GM19035 (cell line): ENCODE measurements around the gene FGFRL1.

Experiments used
- ATAC-seq: cut with Tn5 transposase; IDR thresholded peaks from one replicate; pipeline ENCODE4 v1.9.1; 2021; ENCODE audit not compliant: unreplicated experiment

Gene FGFRL1

GRCh38 chr4:1021386-1022050 lies 10.1 kb downstream of the FGFRL1 start:
- ATAC-seq: peak; percentile 74

- ATAC-seq: no peak
Measured at GRCh38 chr4:1022051-1022738, 10.8 kb downstream of the FGFRL1 start.

DNA sequence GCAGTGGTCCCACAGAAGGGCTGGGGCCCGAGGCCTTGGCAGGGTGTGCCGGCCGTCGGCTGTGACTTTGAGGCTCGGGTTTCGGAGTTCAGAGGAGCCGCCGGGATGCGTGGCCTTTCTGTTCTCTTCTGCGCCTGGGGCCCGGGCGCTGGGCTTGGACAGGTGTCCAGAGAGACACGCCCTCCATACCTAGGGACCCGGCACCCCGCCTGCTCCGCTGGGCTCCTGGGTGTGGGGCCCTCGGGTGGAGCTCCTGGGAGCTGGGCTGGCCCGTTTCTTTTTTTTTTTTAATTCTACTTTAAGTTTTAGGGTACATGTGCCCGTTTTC lies 11.3 kb downstream of the FGFRL1 start:
- ATAC-seq: no peak

GRCh38 chr4:1023075-1023640 lies 11.7 kb downstream of the FGFRL1 start:
- no peak for ATAC-seq

DNA sequence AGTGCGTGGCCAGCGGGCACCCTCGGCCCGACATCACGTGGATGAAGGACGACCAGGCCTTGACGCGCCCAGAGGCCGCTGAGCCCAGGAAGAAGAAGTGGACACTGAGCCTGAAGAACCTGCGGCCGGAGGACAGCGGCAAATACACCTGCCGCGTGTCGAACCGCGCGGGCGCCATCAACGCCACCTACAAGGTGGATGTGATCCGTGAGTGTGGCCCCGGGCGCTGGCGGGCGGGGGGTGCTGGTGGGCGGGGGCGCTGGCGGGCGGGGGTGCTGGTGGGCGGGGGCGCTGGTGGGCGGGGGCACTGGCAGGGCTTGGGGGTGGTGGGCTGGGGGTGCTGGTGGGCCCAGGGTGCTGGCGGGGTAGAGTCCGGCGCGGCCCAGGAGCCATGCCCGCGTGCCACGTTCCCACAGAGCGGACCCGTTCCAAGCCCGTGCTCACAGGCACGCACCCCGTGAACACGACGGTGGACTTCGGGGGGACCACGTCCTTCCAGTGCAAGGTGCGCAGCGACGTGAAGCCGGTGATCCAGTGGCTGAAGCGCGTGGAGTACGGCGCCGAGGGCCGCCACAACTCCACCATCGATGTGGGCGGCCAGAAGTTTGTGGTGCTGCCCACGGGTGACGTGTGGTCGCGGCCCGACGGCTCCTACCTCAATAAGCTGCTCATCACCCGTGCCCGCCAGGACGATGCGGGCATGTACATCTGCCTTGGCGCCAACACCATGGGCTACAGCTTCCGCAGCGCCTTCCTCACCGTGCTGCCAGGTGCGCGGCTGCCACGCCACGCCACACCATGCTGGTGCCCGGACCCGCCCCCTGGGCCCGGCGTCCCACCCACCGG lies 12.7 kb downstream of the FGFRL1 start:
- ATAC-seq: no peak

DNA sequence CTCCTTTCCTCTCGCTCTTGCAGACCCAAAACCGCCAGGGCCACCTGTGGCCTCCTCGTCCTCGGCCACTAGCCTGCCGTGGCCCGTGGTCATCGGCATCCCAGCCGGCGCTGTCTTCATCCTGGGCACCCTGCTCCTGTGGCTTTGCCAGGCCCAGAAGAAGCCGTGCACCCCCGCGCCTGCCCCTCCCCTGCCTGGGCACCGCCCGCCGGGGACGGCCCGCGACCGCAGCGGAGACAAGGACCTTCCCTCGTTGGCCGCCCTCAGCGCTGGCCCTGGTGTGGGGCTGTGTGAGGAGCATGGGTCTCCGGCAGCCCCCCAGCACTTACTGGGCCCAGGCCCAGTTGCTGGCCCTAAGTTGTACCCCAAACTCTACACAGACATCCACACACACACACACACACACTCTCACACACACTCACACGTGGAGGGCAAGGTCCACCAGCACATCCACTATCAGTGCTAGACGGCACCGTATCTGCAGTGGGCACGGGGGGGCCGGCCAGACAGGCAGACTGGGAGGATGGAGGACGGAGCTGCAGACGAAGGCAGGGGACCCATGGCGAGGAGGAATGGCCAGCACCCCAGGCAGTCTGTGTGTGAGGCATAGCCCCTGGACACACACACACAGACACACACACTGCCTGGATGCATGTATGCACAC lies 13.6 kb downstream of the FGFRL1 start:
- no peak for ATAC-seq

GRCh38 chr4:1026115-1026514 lies 14.7 kb downstream of the FGFRL1 start:
- ATAC-seq: peak; percentile 69

DNA sequence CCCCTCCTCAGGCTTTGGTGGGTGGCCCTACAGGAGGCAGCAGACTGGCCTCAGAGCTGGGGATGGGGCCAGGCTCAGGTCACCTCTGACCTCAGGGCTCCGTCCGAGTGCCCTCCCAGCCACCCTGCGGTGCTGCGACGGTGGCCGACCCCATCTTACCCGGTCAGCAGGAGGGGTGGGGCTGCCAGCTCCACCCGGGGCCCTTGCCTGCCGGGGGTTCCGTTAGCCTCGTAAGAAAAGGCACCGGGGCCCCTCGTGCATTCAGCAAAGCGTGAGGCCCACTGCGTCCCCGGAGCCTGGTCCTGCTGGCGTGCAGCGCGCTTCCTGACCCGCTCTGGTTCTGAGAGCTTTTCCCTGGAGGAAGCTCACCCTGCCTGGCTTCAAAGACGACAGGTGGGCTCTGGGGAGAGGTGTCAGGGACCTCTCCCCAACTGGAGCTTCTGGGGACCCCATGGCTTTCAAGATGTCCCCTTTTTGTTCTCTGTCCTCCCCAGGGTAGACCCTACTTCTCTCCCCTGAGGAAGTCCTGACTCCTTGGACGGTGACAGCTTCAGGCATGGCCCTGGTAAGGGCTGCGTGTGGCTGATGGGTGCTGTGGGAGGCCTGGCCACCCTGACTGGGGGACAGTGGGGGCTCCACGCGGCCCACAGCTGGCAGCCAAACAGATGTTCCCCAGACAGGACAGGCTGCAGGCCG lies 15.9 kb downstream of the FGFRL1 start:
- ATAC-seq: no peak

GRCh38 chr4:1027915-1028238 lies 16.5 kb downstream of the FGFRL1 start:
- ATAC-seq: no peak

DNA sequence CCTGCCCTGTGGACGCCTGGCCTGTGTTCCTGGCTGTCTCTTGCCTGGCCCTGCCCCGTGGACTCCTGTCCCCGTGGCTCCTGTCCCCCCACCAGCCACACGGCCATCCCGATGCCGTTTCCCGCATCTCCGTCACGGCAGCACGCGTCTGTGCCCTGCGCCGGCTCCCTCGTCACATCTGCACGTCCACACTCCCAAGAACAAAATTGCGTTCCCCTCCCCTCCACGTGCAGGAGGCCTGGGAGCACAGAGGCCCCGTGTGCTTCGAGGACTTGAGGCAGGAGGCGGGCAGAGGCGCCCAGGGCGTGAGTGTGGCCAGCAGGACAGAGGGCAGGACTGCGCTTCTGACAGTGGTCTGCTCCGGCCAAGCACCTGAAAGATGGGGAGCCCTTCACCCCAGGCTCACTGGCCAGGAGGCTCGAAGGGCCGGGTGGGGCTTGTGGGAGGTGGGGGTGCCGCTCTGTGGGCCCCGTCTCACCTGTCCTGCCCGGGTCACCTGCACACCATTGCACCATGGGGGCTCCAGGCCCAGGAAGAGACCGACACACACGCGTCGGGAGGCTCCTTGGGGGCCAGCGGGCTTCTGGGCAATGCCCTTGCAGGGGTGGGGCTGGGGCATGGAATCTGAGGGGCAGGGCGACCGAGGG lies 17.3 kb downstream of the FGFRL1 start:
- ATAC-seq: no peak

DNA sequence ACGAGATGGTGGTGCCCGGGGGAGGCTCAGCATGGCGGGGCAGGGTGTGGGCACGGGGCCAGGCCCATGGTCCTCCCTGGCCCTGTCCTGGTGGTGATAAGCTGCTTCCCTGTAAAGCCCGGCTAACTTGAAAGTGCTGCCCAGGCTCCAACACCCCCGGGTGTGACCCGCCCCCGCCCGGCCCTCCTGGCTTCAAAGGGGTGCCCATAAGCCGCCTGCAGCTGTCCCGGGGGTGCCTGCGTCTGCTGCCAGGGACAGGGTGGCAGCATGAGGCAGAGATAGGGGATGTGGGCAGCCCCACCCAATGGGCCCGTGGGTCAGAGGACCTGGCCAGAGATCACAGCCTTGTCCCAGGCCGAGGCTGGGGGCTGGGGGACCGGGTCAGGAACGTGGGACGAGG lies 18.1 kb downstream of the FGFRL1 start:
- no peak for ATAC-seq

GRCh38 chr4:1030031-1030430 lies 18.6 kb downstream of the FGFRL1 start:
- no peak for ATAC-seq

GRCh38 chr4:1030559-1030958 lies 19.1 kb downstream of the FGFRL1 start:
- no peak for ATAC-seq

GRCh38 chr4:1031346-1031745 lies 19.9 kb downstream of the FGFRL1 start:
- ATAC-seq: no peak

GRCh38 chr4:1031956-1032795 lies 20.8 kb downstream of the FGFRL1 start:
- no peak for ATAC-seq

DNA sequence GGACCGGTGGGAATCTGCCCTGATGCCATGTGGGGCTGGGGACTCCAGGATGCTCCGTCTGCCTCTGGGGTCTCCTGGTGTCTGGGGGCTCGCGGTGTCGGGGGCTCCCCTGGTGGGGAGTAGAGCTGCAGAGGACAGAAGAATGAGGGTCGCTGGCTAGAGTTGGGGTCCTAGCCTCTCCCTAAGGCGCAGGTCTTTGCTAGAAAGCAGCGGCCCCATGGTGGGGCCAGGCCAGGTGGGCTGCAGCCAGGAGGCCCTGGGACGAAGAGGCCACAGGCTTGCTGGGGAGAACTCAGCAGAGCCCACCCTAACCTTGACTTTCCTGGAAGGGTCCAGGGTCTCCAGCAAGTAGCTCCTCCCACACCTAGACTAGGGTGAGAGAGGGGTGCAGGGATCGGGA lies 21.4 kb downstream of the FGFRL1 start:
- ATAC-seq: no peak

DNA sequence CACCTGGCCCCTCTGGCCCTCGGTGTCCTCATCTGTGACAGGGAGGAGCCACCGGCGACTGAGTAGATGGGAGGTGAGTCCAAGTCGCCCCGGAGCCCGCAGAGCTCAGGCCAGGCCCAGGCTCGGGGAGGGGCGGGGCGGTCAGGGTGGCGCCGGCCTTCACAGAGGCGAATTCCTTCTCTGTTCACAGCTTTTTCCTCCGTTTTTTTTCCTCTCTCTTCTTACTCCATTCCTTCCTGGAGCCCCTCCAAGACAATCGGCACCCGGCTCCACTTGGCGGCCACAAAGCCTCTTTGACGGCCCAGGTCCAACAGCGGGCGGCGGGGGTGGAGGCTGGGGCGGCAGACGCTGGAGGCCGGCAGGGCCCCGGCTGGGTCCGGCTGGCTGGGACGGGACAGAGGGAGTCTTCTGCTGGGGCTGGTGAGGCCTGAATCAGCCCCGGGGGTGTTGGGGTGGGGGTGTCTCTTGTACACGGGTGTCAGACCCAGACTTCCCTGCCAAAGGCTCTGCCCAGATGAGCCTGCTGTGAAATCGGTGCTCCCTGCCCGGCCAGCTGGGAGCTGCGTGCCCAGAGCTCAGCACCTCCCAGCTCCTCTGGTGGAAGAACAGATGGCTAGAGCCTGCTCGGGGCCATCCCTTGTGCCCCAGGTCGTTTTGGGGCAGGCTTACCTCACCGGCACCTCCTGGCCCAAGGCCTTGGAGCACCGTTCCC lies 22.6 kb downstream of the FGFRL1 start:
- no peak for ATAC-seq

- ATAC-seq: no peak
Measured at GRCh38 chr4:1035510-1035909, 24.1 kb downstream of the FGFRL1 start.

- no peak for ATAC-seq
Measured at GRCh38 chr4:1036095-1036494, 24.7 kb downstream of the FGFRL1 start.
